Measurements from ENCODE around the gene DCTN4. TPM values are rescaled to one million over a fixed set of nuclear protein-coding genes. Genes with fewer than 3 reads are reported as not detected.

DCTN4 gene
- total RNA-seq, 1 experiment from 2014 or later, result 48.5 TPM

DNA sequence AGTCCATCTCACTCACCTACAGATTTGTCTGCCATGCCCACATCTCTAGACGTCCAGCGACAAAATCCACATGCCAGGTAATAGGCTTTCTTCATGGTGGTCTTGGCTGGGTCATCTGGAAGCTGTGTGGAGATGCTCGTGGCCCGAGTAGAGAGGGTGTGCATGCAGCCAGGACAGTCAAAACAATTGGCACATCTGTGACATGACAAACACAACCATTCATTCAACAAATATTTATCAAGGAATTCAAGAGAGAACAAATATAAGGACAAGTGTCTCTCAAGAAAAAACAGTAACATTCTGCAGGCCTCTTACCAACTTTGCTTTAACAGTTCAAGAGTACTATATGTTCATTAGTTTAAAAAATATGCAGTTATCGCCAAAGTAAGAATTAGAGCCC, 5.4 kb downstream of the DCTN4 start:
- H3K23ac ChIP-seq (ENCODE audit: insufficient read length, low read depth, low read length), result no peak overlapping the region
- H2BK20ac ChIP-seq (ENCODE audit: low read depth, low read length, poor library complexity, severe bottlenecking), result no peak overlapping the region
- no peak overlapping the region for H3K4me3 Mint-ChIP-seq
- no peak overlapping the region for H3T11ph ChIP-seq (ENCODE audit: low read length)
- no peaks in the 10 kb centered on the region for H3K4me1 ChIP-seq (ENCODE audit: insufficient read depth, low read length)
- no CpG with 5 or more reads among the region's 5 CpGs for WGBS (ENCODE audit: extremely low coverage, insufficient read length, low lambda C conversion rate)
- no peak overlapping the region for H2BK12ac ChIP-seq (ENCODE audit: insufficient read length, low read depth, low read length)
- H2BK120ac ChIP-seq (ENCODE audit: low read depth, low read length, poor library complexity, severe bottlenecking), result no peak overlapping the region
- peaks cover 4% of the 10 kb centered on the region in 2 experiments; a peak in 3 of 4 replicates for H3K4me1 Mint-ChIP-seq
- no peak overlapping the region for H3K18ac ChIP-seq (ENCODE audit: insufficient read length, low read depth, low read length)
- H3K9ac ChIP-seq (ENCODE audit: extremely low read depth, insufficient read length, low read length), result no peak overlapping the region
- no peak overlapping the region for H2BK5ac ChIP-seq (ENCODE audit: insufficient read length, low read length)
- no peak overlapping the region for H3K27ac ChIP-seq (ENCODE audit: insufficient read length, low read depth, low read length)
- TF ChIP-seq, protein P1, sequence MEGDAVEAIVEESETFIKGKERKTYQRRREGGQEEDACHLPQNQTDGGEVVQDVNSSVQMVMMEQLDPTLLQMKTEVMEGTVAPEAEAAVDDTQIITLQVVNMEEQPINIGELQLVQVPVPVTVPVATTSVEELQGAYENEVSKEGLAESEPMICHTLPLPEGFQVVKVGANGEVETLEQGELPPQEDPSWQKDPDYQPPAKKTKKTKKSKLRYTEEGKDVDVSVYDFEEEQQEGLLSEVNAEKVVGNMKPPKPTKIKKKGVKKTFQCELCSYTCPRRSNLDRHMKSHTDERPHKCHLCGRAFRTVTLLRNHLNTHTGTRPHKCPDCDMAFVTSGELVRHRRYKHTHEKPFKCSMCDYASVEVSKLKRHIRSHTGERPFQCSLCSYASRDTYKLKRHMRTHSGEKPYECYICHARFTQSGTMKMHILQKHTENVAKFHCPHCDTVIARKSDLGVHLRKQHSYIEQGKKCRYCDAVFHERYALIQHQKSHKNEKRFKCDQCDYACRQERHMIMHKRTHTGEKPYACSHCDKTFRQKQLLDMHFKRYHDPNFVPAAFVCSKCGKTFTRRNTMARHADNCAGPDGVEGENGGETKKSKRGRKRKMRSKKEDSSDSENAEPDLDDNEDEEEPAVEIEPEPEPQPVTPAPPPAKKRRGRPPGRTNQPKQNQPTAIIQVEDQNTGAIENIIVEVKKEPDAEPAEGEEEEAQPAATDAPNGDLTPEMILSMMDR (conservative IDR thresholded peaks at IDR 0.05), result no peak
- H3K56ac ChIP-seq (ENCODE audit: insufficient read length, low read depth, low read length), result no peak overlapping the region
- no peaks in the 10 kb centered on the region for H3K9me3 ChIP-seq (ENCODE audit: control insufficient read depth, low read depth, low read length)
- no peak overlapping the region for H2AK5ac ChIP-seq (ENCODE audit: insufficient read length, low read length)
- peaks cover 2% of the 10 kb centered on the region; the same call in 1 of the 2 replicates for H3K79me2 ChIP-seq (ENCODE audit: insufficient read depth, low read length)
- H3K27ac Mint-ChIP-seq, result no peak overlapping the region
- no peak overlapping the region for H2BK15ac ChIP-seq (ENCODE audit: low read depth, low read length)
- H3K14ac ChIP-seq (ENCODE audit: insufficient read depth, low read length), result no peak overlapping the region
- H4K8ac ChIP-seq (replicated peaks; ENCODE audit: insufficient read length, low read depth, low read length), result no peak overlapping the region
- H2AFZ ChIP-seq (ENCODE audit: low read length), result no peak overlapping the region
- no peaks in the 10 kb centered on the region for H3K27me3 ChIP-seq (ENCODE audit: insufficient read depth, low read length)
- H4K91ac ChIP-seq (ENCODE audit: insufficient read length, low read depth, low read length), result no peak overlapping the region
- DNase-seq, result no peak
- no peaks in the 10 kb centered on the region; a peak in 1 of 5 replicates for H3K9me3 Mint-ChIP-seq
- peaks cover 34 to 57% (median 54%) of the 10 kb centered on the region in 3 experiments; a peak in 6 of 7 replicates for H3K36me3 Mint-ChIP-seq (ENCODE audit: insufficient read depth in 1 of 3, low read depth in 3 of 3)
- no peaks in the 10 kb centered on the region for H4K20me1 ChIP-seq (ENCODE audit: control insufficient read depth, insufficient read depth, insufficient read length)
- no peak overlapping the region for H4K5ac ChIP-seq (ENCODE audit: insufficient read length, low read depth, low read length)
- H3K23me2 ChIP-seq (ENCODE audit: insufficient read length, low read depth, low read length, poor library complexity, severe bottlenecking), result peaks cover 4% of the 10 kb centered on the region
- H3K4ac ChIP-seq (ENCODE audit: low read depth, low read length), result no peak overlapping the region
- H3K79me1 ChIP-seq (ENCODE audit: insufficient read depth, low read depth, low read length, poor library complexity, severe bottlenecking), result peaks cover 3% of the 10 kb centered on the region
- no peaks in the 10 kb centered on the region for H3K27me3 Mint-ChIP-seq (ENCODE audit: low read depth)
- no peak overlapping the region for H3K4me2 ChIP-seq (ENCODE audit: insufficient read depth, insufficient read length, low read length)

All from H9 (cell line).